PC-3 (cell line): ENCODE data around the gene FGFR2.

Source experiments
- EZH2 ChIP-seq: fragments of 300-600 bp; sonication (generic); IDR thresholded peaks from one replicate; pipeline ENCODE4 v1.6.1; 2017; ENCODE audit warnings: antibody characterized with exemption, mild to moderate bottlenecking, low read length; ENCODE audit not compliant: unreplicated experiment
- EZH2phosphoT487 ChIP-seq: fragments of 300-600 bp; sonication (generic); IDR thresholded peaks from 2 replicates; pipeline ENCODE4 v1.6.1; 2018; ENCODE audit warnings: mild to moderate bottlenecking, antibody characterized with exemption, low read length, borderline replicate concordance
- TF ChIP-seq, protein P1 (sequence below): fragments of 300-600 bp; sonication (generic); conservative IDR thresholded peaks from 2 replicates; pipeline ENCODE4 v1.5.1; 2017; ENCODE audit warnings: antibody characterized with exemption, low read depth, mild to moderate bottlenecking, low read length

DNA sequence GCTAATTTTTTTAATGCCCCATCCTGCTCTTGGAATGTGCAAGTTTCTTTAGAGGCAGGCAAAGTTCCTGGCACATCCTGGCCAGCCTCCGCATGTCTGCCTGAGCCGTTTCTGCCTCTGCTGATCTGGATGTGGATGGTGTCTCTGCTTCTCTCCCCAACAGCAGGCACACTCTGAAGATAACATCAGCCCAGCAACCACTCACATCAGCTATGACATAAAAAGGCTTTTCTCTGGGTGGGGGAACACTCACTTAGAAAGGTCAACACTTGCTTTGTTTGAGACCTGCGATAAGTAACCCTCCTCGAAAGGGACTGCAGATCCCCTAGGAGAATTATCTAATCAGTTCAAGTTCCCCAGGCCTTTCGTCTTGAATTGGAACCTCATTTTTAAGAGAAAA is 142.9 kb downstream of the FGFR2 start:
- TF ChIP-seq, protein P1, sequence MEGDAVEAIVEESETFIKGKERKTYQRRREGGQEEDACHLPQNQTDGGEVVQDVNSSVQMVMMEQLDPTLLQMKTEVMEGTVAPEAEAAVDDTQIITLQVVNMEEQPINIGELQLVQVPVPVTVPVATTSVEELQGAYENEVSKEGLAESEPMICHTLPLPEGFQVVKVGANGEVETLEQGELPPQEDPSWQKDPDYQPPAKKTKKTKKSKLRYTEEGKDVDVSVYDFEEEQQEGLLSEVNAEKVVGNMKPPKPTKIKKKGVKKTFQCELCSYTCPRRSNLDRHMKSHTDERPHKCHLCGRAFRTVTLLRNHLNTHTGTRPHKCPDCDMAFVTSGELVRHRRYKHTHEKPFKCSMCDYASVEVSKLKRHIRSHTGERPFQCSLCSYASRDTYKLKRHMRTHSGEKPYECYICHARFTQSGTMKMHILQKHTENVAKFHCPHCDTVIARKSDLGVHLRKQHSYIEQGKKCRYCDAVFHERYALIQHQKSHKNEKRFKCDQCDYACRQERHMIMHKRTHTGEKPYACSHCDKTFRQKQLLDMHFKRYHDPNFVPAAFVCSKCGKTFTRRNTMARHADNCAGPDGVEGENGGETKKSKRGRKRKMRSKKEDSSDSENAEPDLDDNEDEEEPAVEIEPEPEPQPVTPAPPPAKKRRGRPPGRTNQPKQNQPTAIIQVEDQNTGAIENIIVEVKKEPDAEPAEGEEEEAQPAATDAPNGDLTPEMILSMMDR, result no peak
- TF ChIP-seq EZH2phosphoT487 (no peak), EZH2 (no peak)
